ENCODE results near the gene SCO2.

Gene SCO2

GRCh38 chr22:50482107-50483074 lies 43.0 kb downstream of the SCO2 start:
- no peaks in the 10 kb centered on the region for H3K36me3 Mint-ChIP-seq (ENCODE audit: low read depth)
- peaks cover 8% of the 10 kb centered on the region for H3K9me3 Mint-ChIP-seq
- H3K4me3 Mint-ChIP-seq, result peak overlapping the region; percentile 61
- peaks cover 40% of the 10 kb centered on the region for H3K4me1 Mint-ChIP-seq
- no peak for TF ChIP-seq CTCF (IDR thresholded peaks at IDR 0.05)
- H3K27ac Mint-ChIP-seq, result no peak overlapping the region
- DNase-seq, result no peak
- H3K27me3 Mint-ChIP-seq (ENCODE audit: low read depth, poor library complexity), result peaks cover 43% of the 10 kb centered on the region

- H3K4me1 Mint-ChIP-seq, result peaks cover 43% of the 10 kb centered on the region
- H3K27me3 Mint-ChIP-seq (ENCODE audit: low read depth, poor library complexity), result peaks cover 46% of the 10 kb centered on the region
- DNase-seq, result peak; percentile 80
- peaks cover 8% of the 10 kb centered on the region for H3K9me3 Mint-ChIP-seq
- H3K27ac Mint-ChIP-seq, result no peak within 1 kb of the TSS
- TF ChIP-seq CTCF (IDR thresholded peaks at IDR 0.05), result no peak
- no peaks in the 10 kb centered on the region for H3K36me3 Mint-ChIP-seq (ENCODE audit: low read depth)
- peak within 1 kb of the TSS; percentile 67 for H3K4me3 Mint-ChIP-seq
Observed at GRCh38 chr22:50481440-50482106, 43.8 kb downstream of the SCO2 start, which contains the start of gene ADM2. TSS of gene ADM2 (plus strand) at chr22:50481543. CDS start at chr22:50481848, 305 bp downstream.

GRCh38 chr22:50481045-50481439 lies 44.4 kb downstream of the SCO2 start:
- Mint-ChIP-seq H3K36me3 (ENCODE audit: low read depth) (no peaks in the 10 kb centered on the region), H3K27ac (no peak overlapping the region), H3K9me3 (peaks cover 8% of the 10 kb centered on the region), H3K27me3 (ENCODE audit: low read depth, poor library complexity) (peaks cover 45% of the 10 kb centered on the region), H3K4me1 (peaks cover 41% of the 10 kb centered on the region), H3K4me3 (peak overlapping the region; percentile 45)
- DNase-seq, result no peak
- TF ChIP-seq CTCF (IDR thresholded peaks at IDR 0.05), result no peak

GRCh38 chr22:50479721-50480120 lies 45.7 kb downstream of the SCO2 start:
- no peak for TF ChIP-seq CTCF (IDR thresholded peaks at IDR 0.05)
- peaks cover 36% of the 10 kb centered on the region for H3K27me3 Mint-ChIP-seq (ENCODE audit: low read depth, poor library complexity)
- peaks cover 39% of the 10 kb centered on the region for H3K4me1 Mint-ChIP-seq
- no peaks in the 10 kb centered on the region for H3K36me3 Mint-ChIP-seq (ENCODE audit: low read depth)
- H3K4me3 Mint-ChIP-seq, result peak overlapping the region; percentile 67
- H3K27ac Mint-ChIP-seq, result no peak overlapping the region
- H3K9me3 Mint-ChIP-seq, result peaks cover 8% of the 10 kb centered on the region
- DNase-seq, result no peak

- Mint-ChIP-seq H3K36me3 (ENCODE audit: low read depth) (no peaks in the 10 kb centered on the region), H3K9me3 (peaks cover 8% of the 10 kb centered on the region), H3K27me3 (ENCODE audit: low read depth, poor library complexity) (peaks cover 36% of the 10 kb centered on the region), H3K4me3 (no peak overlapping the region), H3K27ac (no peak overlapping the region), H3K4me1 (peaks cover 47% of the 10 kb centered on the region)
- DNase-seq, result no peak
- no peak for TF ChIP-seq CTCF (IDR thresholded peaks at IDR 0.05)
Observed at GRCh38 chr22:50477923-50478322, 47.5 kb downstream of the SCO2 start.
